Heart left ventricle (tissue), 16 donors: Measurements from ENCODE around the gene GPT2. TPM values are rescaled to one million over a fixed set of nuclear protein-coding genes. Genes with fewer than 3 reads are reported as not detected.

ENCODE experiments used
- ATAC-seq, 4 donors: fragments of 200-7000 bp; cut with Tn5 transposase; one replicate each; pipeline ENCODE4 v1.9.1; 2020 to 2022; ENCODE audit warnings: moderate library complexity in 4 of 4, mild to moderate bottlenecking in 3 of 4, moderate number of reproducible peaks in 1 of 4
- DNase-seq, 5 donors: peaks; one replicate each; pipeline ENCODE4 v3.0.0-alpha.2; 2020
- H3K27ac ChIP-seq, 12 donors: fragments of 200-600 bp; sonication (generic) in 4 of 12; one replicate each; pipeline versions ENCODE4 v1.5.0 to v1.8.0; 2016 to 2022; ENCODE audit warnings: mild to moderate bottlenecking in 2 of 12
- H3K27me3 ChIP-seq, 9 donors: fragments of 200-600 bp; sonication (generic) in 2 of 9; one replicate each; pipeline versions ENCODE4 v1.5.1 to v1.8.0; 2016 to 2022; ENCODE audit warnings: mild to moderate bottlenecking in 3 of 9
- H3K36me3 ChIP-seq, 9 donors: fragments of 200-600 bp; sonication (generic) in 2 of 9; one replicate each; pipeline versions ENCODE4 v1.5.0 to v1.8.0; 2018 to 2022; ENCODE audit warnings: mild to moderate bottlenecking in 2 of 9
- H3K4me1 ChIP-seq, 12 donors: fragments of 200-600 bp; sonication (generic) in 4 of 12; one replicate each; pipeline versions ENCODE4 v1.5.0 to v1.8.0; 2016 to 2022; ENCODE audit warnings: mild to moderate bottlenecking in 3 of 12
- H3K4me3 ChIP-seq, 12 donors: fragments of 200-600 bp; sonication (generic) in 4 of 12; one replicate each; pipeline versions ENCODE4 v1.5.0 to v1.8.0; 2017 to 2022; ENCODE audit warnings: mild to moderate bottlenecking in 9 of 12, moderate library complexity in 4 of 12
- H3K9me3 ChIP-seq, 12 donors: fragments of 200-600 bp; sonication (generic) in 4 of 12; one replicate each; pipeline versions ENCODE4 v1.5.0 to v1.8.0; 2016 to 2022; ENCODE audit warnings: mild to moderate bottlenecking in 1 of 12
- POLR2A ChIP-seq, 2 donors: fragments of 450-650 bp; IDR thresholded peaks; one replicate each; pipeline ENCODE4 v1.6.1; 2017; ENCODE audit warnings: antibody characterized with exemption in 2 of 2, mild to moderate bottlenecking in 2 of 2, moderate library complexity in 2 of 2
- WGBS, 4 donors: extraction: QIAGEN DNeasy Blood & Tissue Kit in 2 of 4; methylation state at CpG; one replicate each; pipeline versions ENCODE4 v1.1.5 to v1.1.7; 2013 to 2018; 5-methylcytosine and 5-hydroxymethylcytosine counted together
- intact Hi-C, 10 donors: fragments of 100-400 bp; cut with DNase I; formaldehyde crosslinking; loops; one replicate each; pipeline versions ENCODE4 v1.11.1 to v1.14.2; 2022
- polyA plus RNA-seq, 2 donors: library from polyadenylated mRNA; stranded (reverse); fragments of 200-250 nt; gene quantifications; one replicate each; pipeline ENCODE4 v1.2.3, GENCODE V29; 2013
- total RNA-seq, 9 donors: library from RNA; depleted of rRNA in 2 of 9; stranded (reverse); fragments of >200 nt in 2 of 9; fragmentation: NEBNext Ultra II Directional in 3 of 9; extraction: Animal tissue kit (Norgen Biotek cat#: 25700) in 3 of 9; gene quantifications; one replicate each; pipeline versions ENCODE4 v1.1.0 to v1.2.4, GENCODE V29; 2016 to 2023
- TF ChIP-seq, protein P1 (sequence below), 12 donors: fragments of 200-600 bp; sonication (generic) in 4 of 12; IDR thresholded peaks; one replicate each; pipeline versions ENCODE4 v1.5.0 to v1.8.0; 2018 to 2022; ENCODE audit warnings: antibody characterized with exemption in 12 of 12, mild to moderate bottlenecking in 5 of 12
- donor health status: ischemic (EF 13 %, LVEDD 7.1; RV severe dilation, severe dysfunction).
- donor health status: healthy with polysubstance abuse.
- donor health status: DM: no; HTN: yes; CAD: no.
- donor health status: DM: no; HTN: no; CAD: no.
- donor health status: ischemic (EF 25% LVEDD 6.9; RV normal size, moderate dysfunction).
- donor health status: ischemic (EF 25% LVEDD 5.7; RV mildly dilated, moderate dysfunction).
- donor health status: healthy.
- donor health status: DM: yes; HTN: yes; CAD: no.
- donor health status: ischemic (EF 35%, LVEDD 5.7; RV mildly dilated, moderate dysfunction).
- donor health status: nonischemic (EF 11% LVEDD 7.7; RV severe dilation, severe dysfunction).
- donor health status: DM: yes; HTN: yes; CAD: no.
- donor health status: PGD.
- donor health status: ischemic (EF 29% LVEDD 5.4; RV normal size, mild dysfunction).
- donor health status: nonischemic (EF 23%, LVEDD 6.1; RV moderate dilation, normal function).

Gene GPT2
- total and polyA plus RNA-seq, 11 donors, result 8.5 to 30.6 (median 15.0) TPM

DNA sequence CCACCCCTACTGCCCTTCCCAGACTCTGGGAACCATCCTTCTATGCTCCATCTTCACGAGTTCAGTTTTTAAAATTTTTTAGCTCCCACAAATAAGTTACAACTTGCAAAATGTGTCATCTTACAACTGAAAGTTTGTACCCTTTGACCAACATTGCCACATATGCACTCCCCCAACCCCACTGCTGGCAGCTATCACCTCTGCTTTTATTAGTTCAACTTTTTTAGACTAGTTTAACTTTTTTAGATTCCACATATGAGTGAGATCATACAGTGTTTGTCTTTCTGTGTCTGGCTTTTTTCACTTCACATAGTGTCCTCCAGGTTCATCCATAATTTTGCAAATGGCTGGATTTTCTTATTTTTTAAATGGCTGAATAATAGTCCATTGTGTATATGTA lies 7.7 kb downstream of the GPT2 start:
- ATAC-seq (no peak), DNase-seq (no peak)
- no peaks in the 10 kb centered on the region for H3K36me3 ChIP-seq
- WGBS, 4 donors, result 89 to 95% (median 92%) methylated on average over 1 of the region's 1 CpG
- H3K27ac ChIP-seq, result no peak overlapping the region
- H3K9me3 ChIP-seq, result no peaks in the 10 kb centered on the region
- intact Hi-C loops, result loop anchor here in 1 of 10 donors (10.0 kb wide), 1 partner anchor 207 kb away; the partner anchor contains the start of genes ORC6 and VPS35
- TF ChIP-seq, protein P1, sequence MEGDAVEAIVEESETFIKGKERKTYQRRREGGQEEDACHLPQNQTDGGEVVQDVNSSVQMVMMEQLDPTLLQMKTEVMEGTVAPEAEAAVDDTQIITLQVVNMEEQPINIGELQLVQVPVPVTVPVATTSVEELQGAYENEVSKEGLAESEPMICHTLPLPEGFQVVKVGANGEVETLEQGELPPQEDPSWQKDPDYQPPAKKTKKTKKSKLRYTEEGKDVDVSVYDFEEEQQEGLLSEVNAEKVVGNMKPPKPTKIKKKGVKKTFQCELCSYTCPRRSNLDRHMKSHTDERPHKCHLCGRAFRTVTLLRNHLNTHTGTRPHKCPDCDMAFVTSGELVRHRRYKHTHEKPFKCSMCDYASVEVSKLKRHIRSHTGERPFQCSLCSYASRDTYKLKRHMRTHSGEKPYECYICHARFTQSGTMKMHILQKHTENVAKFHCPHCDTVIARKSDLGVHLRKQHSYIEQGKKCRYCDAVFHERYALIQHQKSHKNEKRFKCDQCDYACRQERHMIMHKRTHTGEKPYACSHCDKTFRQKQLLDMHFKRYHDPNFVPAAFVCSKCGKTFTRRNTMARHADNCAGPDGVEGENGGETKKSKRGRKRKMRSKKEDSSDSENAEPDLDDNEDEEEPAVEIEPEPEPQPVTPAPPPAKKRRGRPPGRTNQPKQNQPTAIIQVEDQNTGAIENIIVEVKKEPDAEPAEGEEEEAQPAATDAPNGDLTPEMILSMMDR (IDR thresholded peaks at IDR 0.05), result no peak
- no peak for TF ChIP-seq POLR2A (IDR thresholded peaks at IDR 0.05)
- peaks cover 0 to 26% (median 12%) of the 10 kb centered on the region in 12 donors for H3K4me1 ChIP-seq
- no peaks in the 10 kb centered on the region for H3K27me3 ChIP-seq
- H3K4me3 ChIP-seq, result no peak overlapping the region

DNA sequence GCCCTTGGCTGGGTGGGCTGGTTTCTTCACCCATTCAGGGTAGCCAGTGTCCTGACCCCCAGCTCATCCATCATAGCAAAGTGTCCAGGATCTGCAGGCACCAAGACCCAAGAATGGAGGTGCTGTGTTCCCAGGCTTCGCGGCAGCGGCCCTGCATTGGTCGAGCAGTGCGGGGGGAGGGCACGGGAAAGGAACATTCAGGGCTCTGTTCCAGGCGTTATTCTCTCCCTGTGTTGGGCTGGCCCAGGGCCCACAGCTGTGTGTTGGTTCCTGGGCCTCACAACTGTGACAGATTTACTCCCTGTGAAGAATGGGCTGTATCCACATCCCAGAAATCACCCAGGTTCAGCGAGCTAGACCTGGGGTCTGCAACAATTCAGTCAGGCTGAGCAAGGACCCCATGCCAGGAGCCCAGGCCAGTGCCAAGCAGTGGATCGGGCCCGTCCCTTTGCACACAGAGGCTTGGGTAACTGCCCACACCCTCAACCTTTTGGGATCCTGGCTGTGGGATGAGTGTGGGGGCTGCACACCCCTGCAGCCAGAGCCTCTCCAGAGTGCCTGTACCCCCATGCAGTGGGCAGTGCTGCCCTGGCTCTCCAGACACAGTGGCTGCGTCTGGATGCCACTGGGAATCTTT lies 10.0 kb downstream of the GPT2 start:
- TF ChIP-seq, protein P1 (IDR thresholded peaks at IDR 0.05), result no peak
- no peak for TF ChIP-seq POLR2A (IDR thresholded peaks at IDR 0.05)
- intact Hi-C loops, result loop anchor here in 1 of 10 donors (10.0 kb wide), 1 partner anchor 209 kb away; the partner anchor contains the start of genes ORC6 and VPS35
- peaks cover 0 to 40% (median 17%) of the 10 kb centered on the region in 12 donors for H3K4me1 ChIP-seq
- no peaks in the 10 kb centered on the region for H3K9me3 ChIP-seq
- no peaks in the 10 kb centered on the region for H3K36me3 ChIP-seq
- peak; percentile 45 to 79 (median 55) for DNase-seq
- peak; percentile 67 to 83 (median 80) for ATAC-seq
- H3K27me3 ChIP-seq, result no peaks in the 10 kb centered on the region
- WGBS, 4 donors, result 21 to 52% (median 41%) methylated on average over 6 to 11 of the region's 11 CpGs
- H3K27ac ChIP-seq, result peak overlapping the region in 3 of 12 donors; percentile 40 to 45 (median 43)
- H3K4me3 ChIP-seq, result no peak overlapping the region

DNA sequence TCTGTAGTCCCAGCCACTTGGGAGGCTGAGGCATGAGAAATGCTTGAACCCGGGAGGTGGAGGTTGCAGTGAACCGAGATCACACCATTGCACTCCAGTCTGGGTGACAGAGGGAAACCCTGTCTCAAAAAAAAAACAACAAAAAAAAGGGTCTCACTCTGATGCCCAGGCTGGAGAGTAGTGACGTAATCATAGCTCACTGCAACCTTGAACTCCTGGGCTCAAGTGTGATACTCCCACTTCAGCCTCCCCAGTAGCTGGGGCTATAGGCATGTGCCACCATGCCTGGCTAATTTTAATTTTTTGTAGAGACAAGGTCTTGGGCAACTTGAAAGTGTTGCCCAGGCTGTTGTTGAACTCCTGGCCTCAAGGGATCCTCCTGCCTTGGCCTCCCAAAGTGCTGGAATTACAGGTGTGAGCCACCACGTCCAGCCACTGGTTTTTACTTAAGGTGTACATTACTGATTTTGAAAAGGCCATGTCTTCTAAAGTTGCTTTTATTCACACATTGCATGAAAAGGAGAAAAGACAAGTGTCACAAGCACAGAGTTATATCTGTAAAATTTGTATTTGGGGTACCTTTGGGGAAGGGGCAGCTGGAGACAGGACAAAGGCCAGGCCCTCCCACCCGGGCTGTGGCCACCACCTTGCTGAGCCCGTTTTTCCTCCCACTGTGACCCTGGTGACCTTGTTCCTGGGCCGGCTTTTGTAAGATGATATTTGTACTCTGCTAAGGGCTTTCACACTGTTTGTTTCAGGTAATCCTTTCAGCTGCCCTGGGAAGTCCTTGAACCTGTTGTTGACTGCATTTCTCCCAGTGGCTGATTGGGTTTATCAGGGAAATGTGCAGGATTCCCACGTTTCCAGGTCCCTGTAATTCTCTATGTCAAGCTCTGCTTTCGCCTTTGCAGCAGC lies 11.5 kb downstream of the GPT2 start:
- no peak for DNase-seq
- no peak for ATAC-seq
- Histone ChIP-seq H3K4me3 (no peak overlapping the region), H3K36me3 (no peaks in the 10 kb centered on the region), H3K27me3 (no peaks in the 10 kb centered on the region), H3K4me1 (peaks cover 4 to 44% (median 17%) of the 10 kb centered on the region in 12 donors), H3K9me3 (no peaks in the 10 kb centered on the region), H3K27ac (peak overlapping the region in 8 of 12 donors; percentile 8 to 75 (median 36))
- WGBS, 4 donors, result 62 to 68% (median 64%) methylated on average over 9 of the region's 9 CpGs
- intact Hi-C loops, result loop anchor here in 1 of 10 donors (10.0 kb wide), 1 partner anchor 211 kb away; the partner anchor contains the start of genes ORC6 and VPS35
- TF ChIP-seq POLR2A (IDR thresholded peaks at IDR 0.05), result no peak
- TF ChIP-seq, protein P1 (IDR thresholded peaks at IDR 0.05), result no peak
